Measurements from ENCODE around the gene FLNA.
A peak's percentile ranks its signal among the peaks of the same experiment; 100 is the strongest.
"Not testable (repeated sequence)": the region's sequence is repeated elsewhere in the genome, so short reads cannot be mapped to it uniquely, and the experiment has no call there.

The FLNA gene

DNA sequence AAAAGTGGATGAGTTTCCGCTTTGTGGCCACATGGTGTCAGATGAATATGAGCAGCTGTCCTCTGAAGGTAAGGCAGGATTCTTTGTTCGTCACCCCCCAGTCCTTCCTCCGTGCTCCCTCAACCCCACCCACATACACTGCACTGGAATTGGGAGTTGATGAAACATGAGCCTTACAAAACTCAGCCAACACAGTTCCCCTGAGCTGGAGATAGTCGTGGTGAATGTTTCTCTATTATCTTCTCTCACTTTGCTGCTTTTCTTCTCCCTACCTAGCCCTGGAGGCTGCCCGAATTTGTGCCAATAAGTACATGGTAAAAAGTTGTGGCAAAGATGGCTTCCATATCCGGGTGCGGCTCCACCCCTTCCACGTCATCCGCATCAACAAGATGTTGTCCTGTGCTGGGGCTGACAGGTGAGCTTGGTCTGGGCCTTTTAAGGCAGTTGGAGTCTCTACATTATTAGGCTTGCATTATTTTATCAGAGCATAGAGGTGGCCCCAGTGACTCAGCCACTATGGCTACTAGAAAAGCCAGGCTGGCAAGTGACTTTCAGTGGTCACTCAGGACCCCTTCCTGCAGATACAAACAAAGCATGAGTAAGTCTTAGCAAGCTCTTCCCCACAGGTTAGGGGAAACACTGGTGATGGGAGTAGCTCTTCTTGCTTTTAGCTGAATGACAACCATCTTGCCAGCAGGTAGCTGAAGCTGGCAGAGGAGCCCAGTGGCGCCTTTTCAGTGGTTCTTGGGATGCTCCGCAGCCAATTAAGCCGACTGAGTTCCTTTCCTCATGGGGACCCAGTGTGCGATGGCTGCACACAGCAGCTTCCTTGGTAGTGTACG lies 25.3 kb upstream of the FLNA start:
- no peak for DNase-seq (ENCODE audit: low read depth)
- H3K4me3 ChIP-seq (ENCODE audit: control insufficient read depth, low read depth, low read length), result peak overlapping the region; percentile 69
- no peak for TF ChIP-seq CTCF (IDR thresholded peaks at IDR 0.05; ENCODE audit: control insufficient read depth, insufficient read depth, low read depth, low read length, missing control alignments)

DNA sequence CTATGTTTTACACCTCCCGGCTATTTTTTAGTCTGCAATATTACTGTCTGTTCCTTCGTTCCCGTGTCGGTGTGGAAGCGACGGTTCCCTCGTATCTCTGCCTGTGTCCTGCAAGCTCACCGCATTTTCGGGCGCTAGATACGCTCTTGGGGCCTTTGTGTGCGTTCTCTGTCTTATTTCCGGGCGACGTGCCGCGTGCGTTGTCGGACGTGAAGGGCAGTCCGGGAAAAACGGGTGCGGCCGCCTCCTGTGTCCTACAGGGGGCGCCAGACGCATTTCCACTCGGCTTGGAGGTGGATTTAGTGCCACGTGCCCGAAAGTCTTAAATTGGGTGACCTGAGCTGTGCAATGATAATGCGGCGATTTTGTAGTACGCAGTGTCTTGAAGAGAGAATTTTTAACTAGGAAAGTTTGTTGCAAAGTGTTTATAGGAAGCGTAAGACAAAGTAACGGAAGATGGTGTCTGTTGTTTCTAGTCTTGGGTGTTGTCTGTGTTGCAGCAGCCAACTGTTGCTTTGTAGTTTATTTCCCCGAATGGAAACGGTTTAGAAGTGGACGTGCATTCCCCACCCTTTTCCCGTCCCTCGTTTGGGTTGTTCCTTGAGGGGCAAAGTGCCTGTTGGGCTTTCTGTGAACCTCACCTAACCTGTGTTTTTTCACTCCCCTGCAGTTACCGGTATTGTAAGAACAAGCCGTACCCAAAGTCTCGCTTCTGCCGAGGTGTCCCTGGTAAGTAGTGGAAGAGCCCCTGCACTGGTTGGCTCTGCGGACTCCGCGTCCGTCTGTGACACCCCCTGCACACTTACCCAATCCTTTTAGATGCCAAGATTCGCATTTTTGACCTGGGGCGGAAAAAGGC lies 24.5 kb upstream of the FLNA start:
- peak overlapping the region; percentile 69 for H3K4me3 ChIP-seq (ENCODE audit: control insufficient read depth, low read depth, low read length)
- TF ChIP-seq CTCF (IDR thresholded peaks at IDR 0.05; ENCODE audit: control insufficient read depth, insufficient read depth, low read depth, low read length, missing control alignments), result peak; percentile 81
- DNase-seq (ENCODE audit: low read depth), result peak; percentile 33

DNA sequence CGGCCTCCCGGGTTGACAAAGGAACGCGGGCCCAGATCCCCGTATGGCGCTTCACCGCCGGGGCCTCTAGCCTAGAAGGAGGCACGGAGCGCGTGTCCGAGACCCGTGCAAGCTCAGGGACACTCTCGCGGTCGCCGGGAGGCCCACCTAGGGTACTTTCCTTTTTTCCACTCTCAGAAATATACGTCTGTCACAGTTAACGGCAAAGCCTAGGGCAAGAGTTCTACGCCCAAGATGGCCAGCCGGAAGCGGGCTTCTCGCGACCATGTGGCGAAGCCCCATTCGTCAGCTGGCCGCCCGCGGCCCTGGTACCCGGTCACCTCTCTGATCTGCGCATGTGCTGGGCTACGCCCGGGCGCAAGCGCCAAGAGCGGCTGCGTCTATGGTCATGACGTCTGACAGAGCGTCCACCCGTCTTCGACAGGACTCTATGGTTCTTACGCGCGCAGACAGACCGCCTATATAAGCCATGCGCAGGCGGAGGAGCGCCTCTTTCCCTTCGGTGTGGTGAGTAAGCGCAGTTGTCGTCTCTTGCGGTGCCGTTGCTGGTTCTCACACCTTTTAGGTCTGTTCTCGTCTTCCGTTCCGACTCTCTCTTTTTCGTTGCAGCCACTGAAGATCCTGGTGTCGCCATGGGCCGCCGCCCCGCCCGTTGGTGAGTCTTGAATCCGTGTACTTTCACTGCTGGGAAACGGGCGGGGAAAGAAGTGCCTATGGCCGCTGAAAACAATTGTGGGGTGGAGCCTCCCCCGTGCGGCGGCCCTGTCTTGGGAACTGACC lies 23.6 kb upstream of the FLNA start, which contains the start of gene RPL10:
TSS of gene RPL10 (plus strand) at position 490 of the 780 bp plus-strand sequence. CDS start at position 633, 143 bp downstream.
- DNase-seq (ENCODE audit: low read depth), result peak; percentile 93
- H3K4me3 ChIP-seq (ENCODE audit: control insufficient read depth, low read depth, low read length), result peak within 1 kb of the TSS; percentile 69
- no peak for TF ChIP-seq CTCF (IDR thresholded peaks at IDR 0.05; ENCODE audit: control insufficient read depth, insufficient read depth, low read depth, low read length, missing control alignments)

GRCh38 chrX:154396973-154397887 lies 22.8 kb upstream of the FLNA start:
- peak overlapping the region; percentile 69 for H3K4me3 ChIP-seq (ENCODE audit: control insufficient read depth, low read depth, low read length)
- no peak for TF ChIP-seq CTCF (IDR thresholded peaks at IDR 0.05; ENCODE audit: control insufficient read depth, insufficient read depth, low read depth, low read length, missing control alignments)
- no peak for DNase-seq (ENCODE audit: low read depth)

DNA sequence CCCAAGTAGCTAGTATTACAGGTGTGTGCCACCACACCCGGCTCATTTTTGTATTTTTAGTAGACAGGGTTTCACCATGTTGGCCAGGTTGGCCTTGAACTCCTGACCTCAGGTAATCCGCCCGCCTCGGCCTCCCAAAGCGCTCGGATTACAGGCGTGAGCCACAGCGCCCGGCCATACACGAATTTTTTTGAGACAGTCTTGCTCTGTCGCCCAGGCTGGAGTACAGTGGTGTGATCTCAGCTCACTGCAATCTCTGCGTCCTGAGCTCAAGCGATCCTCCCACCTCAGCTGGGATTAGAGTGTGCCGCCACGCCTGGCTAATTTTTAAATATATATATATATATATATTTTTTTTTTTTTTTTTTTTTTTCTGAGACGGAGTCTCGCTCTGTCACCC lies 21.9 kb upstream of the FLNA start:
- H3K4me3 ChIP-seq (ENCODE audit: control insufficient read depth, low read depth, low read length); DNase-seq (ENCODE audit: low read depth): not testable (repeated sequence)

DNA sequence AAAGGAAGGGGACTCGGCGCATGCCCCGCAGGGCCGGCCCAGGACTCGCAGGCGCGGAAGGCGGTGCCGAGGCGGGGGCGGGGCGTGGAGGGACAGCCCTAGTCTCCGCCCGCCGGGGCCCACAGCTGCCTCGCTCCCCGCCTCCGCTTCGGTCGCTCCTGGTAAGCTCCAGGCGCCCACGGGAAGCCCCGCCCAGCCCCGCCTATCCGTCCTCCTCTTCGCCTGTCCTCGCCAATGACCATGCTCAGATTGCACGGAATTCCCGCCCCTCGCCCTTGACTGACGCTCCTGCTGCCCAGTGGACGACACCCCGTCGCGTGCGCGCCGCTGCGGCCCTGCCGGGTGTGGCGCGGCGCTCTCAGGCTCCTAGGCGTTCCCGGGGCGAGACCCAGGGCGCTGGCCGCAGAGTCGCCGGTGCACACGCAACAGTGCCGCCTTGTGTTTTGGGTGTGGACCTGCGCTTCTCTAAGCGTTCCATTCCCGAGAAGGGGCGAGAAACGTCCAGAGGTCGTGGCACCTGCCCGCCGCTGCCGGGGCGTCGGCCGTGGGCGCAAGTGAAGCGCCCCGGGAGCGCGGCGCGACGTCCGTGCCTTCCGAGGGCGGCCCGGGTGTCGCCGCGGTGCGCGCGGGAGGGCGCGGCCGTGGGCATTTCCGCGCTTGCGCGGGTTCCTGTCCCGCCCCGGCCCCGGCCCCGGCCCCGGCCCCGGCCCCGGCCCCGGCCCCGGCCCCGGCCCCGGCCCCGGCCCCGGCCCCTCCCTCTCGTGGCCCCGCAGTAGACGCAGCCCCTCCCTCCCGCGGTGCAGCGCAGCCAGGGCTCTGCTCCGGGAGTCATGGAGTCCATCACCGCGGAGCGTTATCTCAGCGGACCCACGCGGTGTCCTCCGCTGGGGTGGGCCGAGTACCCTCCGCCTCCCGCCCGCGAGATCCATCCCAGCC lies 15.6 kb upstream of the FLNA start:
- not testable (repeated sequence) for H3K4me3 ChIP-seq (ENCODE audit: control insufficient read depth, low read depth, low read length); DNase-seq (ENCODE audit: low read depth)

- DNase-seq (ENCODE audit: low read depth); H3K4me3 ChIP-seq (ENCODE audit: control insufficient read depth, low read depth, low read length): not testable (repeated sequence)
These were observed 14.2 kb upstream of the FLNA start for GRCh38 chrX:154388649-154389048.

GRCh38 chrX:154388094-154388493 lies 13.7 kb upstream of the FLNA start:
- not testable (repeated sequence) for DNase-seq (ENCODE audit: low read depth)

More at GRCh38 chrX:154388094-154388493, 13.7 kb upstream of the FLNA start:
- H3K4me3 ChIP-seq (ENCODE audit: control insufficient read depth, low read depth, low read length), result not testable (repeated sequence)
